OCI-LY3 (cell line): ENCODE measurements around the gene LAMA1.
A peak's percentile ranks its signal among the peaks of the same experiment; 100 is the strongest.

Source experiments
- H2AFZ ChIP-seq: fragments of 200-600, 300-600 bp; shearing (Covaris generic); 2 replicates; pipeline ENCODE4 v1.6.0; 2014; ENCODE audit warnings: antibody characterized with exemption, low read depth, low read length
- H3K27ac ChIP-seq: fragments of 200-600, 300-600 bp; sonication (generic); 2 replicates; pipeline ENCODE4 v1.5.1; 2014; ENCODE audit warnings: mild to moderate bottlenecking, low read length, moderate library complexity, mixed read lengths
- H3K27me3 ChIP-seq: fragments of 200-600, 300-600 bp; sonication (generic); 2 replicates; pipeline ENCODE4 v1.6.1; 2014; ENCODE audit warnings: low read depth, low read length, mixed read lengths
- H3K36me3 ChIP-seq: fragments of 200-600, 300-600 bp; sonication (generic); replicated peaks from 2 replicates; pipeline ENCODE3; 2014; ENCODE audit warnings: low read depth, low read length, mixed read lengths
- H3K4me1 ChIP-seq: fragments of 300-600, 200-600 bp; sonication (generic); 2 replicates; pipeline ENCODE4 v1.6.1; 2014; ENCODE audit warnings: low read length, mixed read lengths
- H3K4me2 ChIP-seq: fragments of 200-600, 300-600 bp; sonication (generic); 2 replicates; pipeline ENCODE4 v1.6.1; 2014; ENCODE audit warnings: low read length, mixed read lengths
- H3K4me3 ChIP-seq: fragments of 300-600, 200-600 bp; sonication (generic); 2 replicates; pipeline ENCODE4 v1.5.1; 2014; ENCODE audit warnings: antibody characterized with exemption, mild to moderate bottlenecking, low read length, moderate library complexity
- H3K79me2 ChIP-seq: fragments of 300-600, 200-600 bp; shearing (Covaris generic); 2 replicates; pipeline ENCODE4 v1.6.1; 2014; ENCODE audit warnings: mild to moderate bottlenecking, low read length, mixed read lengths
- H3K9ac ChIP-seq: fragments of 300-600, 200-600 bp; shearing (Covaris generic); 2 replicates; pipeline ENCODE4 v1.6.0; 2014; ENCODE audit warnings: mild to moderate bottlenecking, low read length, moderate library complexity
- H3K9me3 ChIP-seq: fragments of 200-600, 300-600 bp; shearing (Covaris generic); 2 replicates; pipeline ENCODE4 v1.6.1; 2014; ENCODE audit warnings: low read length, mixed read lengths; ENCODE audit not compliant: insufficient read depth
- H4K20me1 ChIP-seq: fragments of 200-600, 300-600 bp; sonication (generic); 2 replicates; pipeline ENCODE4 v1.6.1; 2016; ENCODE audit warnings: low read length, mixed read lengths; ENCODE audit not compliant: insufficient read depth
- CTCF ChIP-seq: fragments of 200-600, 300-600 bp; sonication (generic); IDR thresholded peaks from 2 replicates; pipeline ENCODE4 v1.5.1; 2014; ENCODE audit warnings: antibody characterized with exemption, low read length, low read depth
- EZH2phosphoT487 ChIP-seq: fragments of 200-600 bp; shearing (Covaris generic); IDR thresholded peaks from 2 replicates; pipeline ENCODE4 v1.6.1; 2018; ENCODE audit warnings: antibody characterized with exemption, mixed run types, low read depth

Gene LAMA1

GRCh38 chr18:7021994-7022840 is 95.4 kb downstream of the LAMA1 start:
- TF ChIP-seq EZH2phosphoT487 (no peak), CTCF (peak; percentile 49)
- Histone ChIP-seq H3K36me3 (no peaks in the 10 kb centered on the region), H3K27ac (no peak overlapping the region), H3K9ac (no peak overlapping the region), H3K79me2 (no peaks in the 10 kb centered on the region), H3K4me3 (no peak overlapping the region), H3K4me2 (no peak overlapping the region), H4K20me1 (no peaks in the 10 kb centered on the region), H3K27me3 (no peaks in the 10 kb centered on the region), H3K4me1 (no peaks in the 10 kb centered on the region), H3K9me3 (no peaks in the 10 kb centered on the region), H2AFZ (no peak overlapping the region)

- no peak overlapping the region for H3K4me2 ChIP-seq
- no peak overlapping the region for H3K27ac ChIP-seq
- H3K9me3 ChIP-seq = no peaks in the 10 kb centered on the region
- H4K20me1 ChIP-seq = no peaks in the 10 kb centered on the region
- H3K79me2 ChIP-seq = no peaks in the 10 kb centered on the region
- TF ChIP-seq CTCF (no peak), EZH2phosphoT487 (no peak)
- H3K36me3 ChIP-seq = no peaks in the 10 kb centered on the region
- no peaks in the 10 kb centered on the region for H3K27me3 ChIP-seq
- no peak overlapping the region for H2AFZ ChIP-seq
- H3K4me3 ChIP-seq = no peak overlapping the region
- no peak overlapping the region for H3K9ac ChIP-seq
- H3K4me1 ChIP-seq = no peaks in the 10 kb centered on the region
Measured at GRCh38 chr18:7020995-7021777, 96.4 kb downstream of the LAMA1 start.

- no peak overlapping the region for H3K4me3 ChIP-seq
- no peaks in the 10 kb centered on the region for H3K4me1 ChIP-seq
- H3K36me3 ChIP-seq = no peaks in the 10 kb centered on the region
Measured at GRCh38 chr18:7017013-7017412, 100.6 kb downstream of the LAMA1 start.

More at GRCh38 chr18:7017013-7017412, 100.6 kb downstream of the LAMA1 start:
- Histone ChIP-seq H3K79me2 (no peaks in the 10 kb centered on the region), H3K9ac (no peak overlapping the region), H2AFZ (no peak overlapping the region), H3K9me3 (no peaks in the 10 kb centered on the region), H3K4me2 (no peak overlapping the region), H3K27me3 (no peaks in the 10 kb centered on the region), H3K27ac (no peak overlapping the region), H4K20me1 (no peaks in the 10 kb centered on the region)
- TF ChIP-seq CTCF (no peak), EZH2phosphoT487 (no peak)
